H9 (cell line): ENCODE data around the gene DLEC1. TPM values are rescaled to one million over a fixed set of nuclear protein-coding genes. Genes with fewer than 3 reads are reported as not detected.

ENCODE experiments used
- DNase-seq: peaks from one replicate; pipeline ENCODE4 v3.0.0-alpha.2; 2017
- H2AFZ ChIP-seq: one replicate; pipeline ENCODE4 v1.6.1; 2013; ENCODE audit warnings: mild to moderate bottlenecking, low read length, control low read depth, moderate library complexity
- H2AK5ac ChIP-seq: 2 replicates; pipeline ENCODE4 v1.6.1; 2013; ENCODE audit warnings: low read length, control low read depth, mixed read lengths; ENCODE audit not compliant: insufficient read length
- H2BK120ac ChIP-seq: one replicate; pipeline ENCODE4 v1.6.1; 2013; ENCODE audit warnings: low read depth, mild to moderate bottlenecking, low read length, control low read depth, inconsistent platforms; ENCODE audit not compliant: poor library complexity, severe bottlenecking
- H2BK12ac ChIP-seq: 2 replicates; pipeline ENCODE4 v1.6.1; 2013; ENCODE audit warnings: low read length, control low read depth, mixed read lengths, low read depth; ENCODE audit not compliant: insufficient read length
- H2BK15ac ChIP-seq: 2 replicates; pipeline ENCODE4 v1.6.1; 2013; ENCODE audit warnings: low read depth, low read length, control low read depth
- H2BK20ac ChIP-seq: one replicate; pipeline ENCODE4 v1.6.1; 2013; ENCODE audit warnings: low read depth, mild to moderate bottlenecking, low read length, control low read depth, inconsistent platforms; ENCODE audit not compliant: poor library complexity, severe bottlenecking
- H2BK5ac ChIP-seq: 2 replicates; pipeline ENCODE4 v1.6.1; 2013; ENCODE audit warnings: low read length, control low read depth, mixed read lengths; ENCODE audit not compliant: insufficient read length
- H3K14ac ChIP-seq: 2 replicates; pipeline ENCODE4 v1.6.1; 2013; ENCODE audit warnings: low read length, control low read depth; ENCODE audit not compliant: insufficient read depth
- H3K18ac ChIP-seq: 2 replicates; pipeline ENCODE4 v1.6.1; 2013; ENCODE audit warnings: low read depth, mild to moderate bottlenecking, mixed read lengths, low read length, control low read depth; ENCODE audit not compliant: insufficient read length
- H3K23ac ChIP-seq: 2 replicates; pipeline ENCODE4 v1.6.1; 2013; ENCODE audit warnings: low read length, control low read depth, mixed read lengths, low read depth; ENCODE audit not compliant: insufficient read length
- H3K23me2 ChIP-seq: 2 replicates; pipeline ENCODE4 v1.6.1; 2013; ENCODE audit warnings: low read depth, mild to moderate bottlenecking, mixed read lengths, low read length, control low read depth; ENCODE audit not compliant: insufficient read length, poor library complexity, severe bottlenecking
- H3K27ac ChIP-seq: 2 replicates; pipeline ENCODE4 v1.5.1; 2013; ENCODE audit warnings: low read length, control low read depth, mixed read lengths, low read depth; ENCODE audit not compliant: insufficient read length
- H3K27me3 ChIP-seq: 2 replicates; pipeline ENCODE4 v1.6.1; 2013; ENCODE audit warnings: low read length, control low read depth, inconsistent platforms; ENCODE audit not compliant: insufficient read depth
- H3K4ac ChIP-seq: 2 replicates; pipeline ENCODE4 v1.6.1; 2013; ENCODE audit warnings: low read depth, mild to moderate bottlenecking, control low read depth, inconsistent platforms, low read length, moderate library complexity
- H3K4me1 ChIP-seq: 2 replicates; pipeline ENCODE4 v1.6.1; 2013; ENCODE audit warnings: low read length, control low read depth, inconsistent platforms; ENCODE audit not compliant: insufficient read depth
- H3K4me2 ChIP-seq: 2 replicates; pipeline ENCODE4 v1.6.1; 2013; ENCODE audit warnings: low read length, control low read depth, mixed read lengths; ENCODE audit not compliant: insufficient read length, insufficient read depth
- H3K56ac ChIP-seq: 2 replicates; pipeline ENCODE4 v1.6.1; 2013; ENCODE audit warnings: low read depth, mild to moderate bottlenecking, mixed read lengths, low read length, control low read depth; ENCODE audit not compliant: insufficient read length
- H3K79me1 ChIP-seq: 2 replicates; pipeline ENCODE4 v1.6.1; 2013; ENCODE audit warnings: low read depth, mild to moderate bottlenecking, moderate library complexity, low read length, control low read depth, inconsistent platforms; ENCODE audit not compliant: insufficient read depth, poor library complexity, severe bottlenecking
- H3K79me2 ChIP-seq: 2 replicates; pipeline ENCODE4 v1.6.1; 2013; ENCODE audit warnings: low read length, control low read depth, inconsistent platforms; ENCODE audit not compliant: insufficient read depth
- H3K9ac ChIP-seq: 2 replicates; pipeline ENCODE4 v1.6.1; 2013; ENCODE audit warnings: low read length, control low read depth, mixed read lengths; ENCODE audit not compliant: insufficient read length; ENCODE audit errors: extremely low read depth
- H3K9me3 ChIP-seq: one replicate; pipeline ENCODE4 v1.6.1; 2013; ENCODE audit warnings: low read depth, low read length, inconsistent platforms; ENCODE audit not compliant: control insufficient read depth
- H3T11ph ChIP-seq: one replicate; pipeline ENCODE4 v1.6.1; 2013; ENCODE audit warnings: mild to moderate bottlenecking, low read length, control low read depth, inconsistent platforms
- H4K20me1 ChIP-seq: one replicate; pipeline ENCODE4 v1.6.1; 2013; ENCODE audit not compliant: control insufficient read depth, insufficient read length, insufficient read depth
- H4K5ac ChIP-seq: 2 replicates; pipeline ENCODE4 v1.6.1; 2013; ENCODE audit warnings: low read depth, mild to moderate bottlenecking, mixed read lengths, low read length, control low read depth; ENCODE audit not compliant: insufficient read length
- H4K8ac ChIP-seq: replicated peaks from 2 replicates; pipeline ENCODE4 v1.6.1; 2013; ENCODE audit warnings: low read length, control low read depth, mixed read lengths, low read depth; ENCODE audit not compliant: insufficient read length
- H4K91ac ChIP-seq: 2 replicates; pipeline ENCODE4 v1.6.1; 2013; ENCODE audit warnings: low read depth, mild to moderate bottlenecking, moderate library complexity, mixed read lengths, low read length, control low read depth; ENCODE audit not compliant: insufficient read length
- H3K27ac Mint-ChIP-seq, 3 experiments: 2 replicates in 2 of 3; 3 replicates in 1 of 3; pipeline ENCODE4 v1.8.0; 2020 to 2021; ENCODE audit warnings: mixed read lengths in 3 of 3, mild to moderate bottlenecking in 1 of 3, moderate library complexity in 1 of 3
- H3K27me3 Mint-ChIP-seq: 2 replicates; pipeline ENCODE4 v1.8.0; 2021; ENCODE audit warnings: low read depth, mild to moderate bottlenecking, moderate library complexity, mixed read lengths
- H3K36me3 Mint-ChIP-seq, 3 experiments: 2 replicates in 2 of 3; 3 replicates in 1 of 3; pipeline ENCODE4 v1.8.0; 2020 to 2021; ENCODE audit warnings: low read depth in 3 of 3, mixed read lengths in 3 of 3; ENCODE audit not compliant: insufficient read depth in 1 of 3
- H3K4me1 Mint-ChIP-seq, 2 experiments: 2 replicates each; pipeline ENCODE4 v1.8.0; 2020; ENCODE audit warnings: mixed read lengths in 2 of 2
- H3K4me3 Mint-ChIP-seq, 2 experiments: 2 replicates in 1 of 2; 3 replicates in 1 of 2; pipeline ENCODE4 v1.8.0; 2020 to 2021; ENCODE audit warnings: mild to moderate bottlenecking in 2 of 2, mixed read lengths in 2 of 2, moderate library complexity in 1 of 2
- H3K9me3 Mint-ChIP-seq, 2 experiments: 2 replicates in 1 of 2; 3 replicates in 1 of 2; pipeline ENCODE4 v1.8.0; 2020; ENCODE audit warnings: mild to moderate bottlenecking in 2 of 2, mixed read lengths in 2 of 2, moderate library complexity in 1 of 2
- CTCF ChIP-seq: fragments of 200-600 bp; sonication (generic); conservative IDR thresholded peaks from 3 replicates; pipeline ENCODE4 v1.8.0; 2021; ENCODE audit warnings: antibody characterized with exemption, mild to moderate bottlenecking
- WGBS: extraction: QIAGEN DNeasy Blood & Tissue Kit; methylation state at CpG from one replicate; pipeline ENCODE4 v1.1.7; 2013; ENCODE audit warnings: missing lambda C conversion rate, low lambda C conversion rate, mixed read lengths; ENCODE audit not compliant: insufficient read length; ENCODE audit errors: extremely low coverage; 5-methylcytosine and 5-hydroxymethylcytosine counted together
- total RNA-seq: library from RNA; stranded (reverse); gene quantifications from 2 replicates; pipeline ENCODE4 v1.2.1, GENCODE V29; 2021

The DLEC1 gene
- total RNA-seq, 1 experiment from 2014 or later: 2.1 TPM

- H3T11ph ChIP-seq: no peak overlapping the region
- H2BK120ac ChIP-seq: no peak overlapping the region
- no peak overlapping the region for H3K56ac ChIP-seq
- H2BK20ac ChIP-seq: no peak overlapping the region
- no peak overlapping the region for H3K4me3 Mint-ChIP-seq
- no peak overlapping the region for H3K23ac ChIP-seq
- no peak overlapping the region for H3K4ac ChIP-seq
- H4K91ac ChIP-seq: no peak overlapping the region
- H3K27me3 Mint-ChIP-seq: peaks cover 14% of the 10 kb centered on the region
- H3K23me2 ChIP-seq: no peaks in the 10 kb centered on the region
- DNase-seq: no peak
- no peak overlapping the region for H4K5ac ChIP-seq
- 0 out of 7 replicates have a peak, but pooled peaks cover 0 to 2% (median 0%) of the 10 kb centered on the region in 3 experiments for H3K36me3 Mint-ChIP-seq
- no peak overlapping the region for H2BK15ac ChIP-seq
- H2BK5ac ChIP-seq: no peak overlapping the region
- H4K8ac ChIP-seq: no peak overlapping the region
- H3K4me1 ChIP-seq: no peaks in the 10 kb centered on the region; the same call in 1 of the 2 replicates
- no peak for TF ChIP-seq CTCF
- H4K20me1 ChIP-seq: no peaks in the 10 kb centered on the region
- H3K79me2 ChIP-seq: no peaks in the 10 kb centered on the region
- H3K4me2 ChIP-seq: no peak overlapping the region
- H3K9me3 ChIP-seq: no peaks in the 10 kb centered on the region
- no peak overlapping the region for H2AK5ac ChIP-seq
- H3K9me3 Mint-ChIP-seq: no peaks in the 10 kb centered on the region
- H3K9ac ChIP-seq: no peak overlapping the region
- no peak overlapping the region for H3K14ac ChIP-seq
- H3K27ac ChIP-seq: no peak overlapping the region
- no peaks in the 10 kb centered on the region for H3K79me1 ChIP-seq
- no peak overlapping the region for H3K27ac Mint-ChIP-seq
- H3K18ac ChIP-seq: no peak overlapping the region
- peaks cover 14 to 39% of the 10 kb centered on the region in 2 experiments for H3K4me1 Mint-ChIP-seq
- H2AFZ ChIP-seq: no peak overlapping the region
- no peaks in the 10 kb centered on the region for H3K27me3 ChIP-seq
- WGBS: no CpG with 5 or more reads among the region's 9 CpGs
- H2BK12ac ChIP-seq: no peak overlapping the region
Measured at GRCh38 chr3:37992271-37993066, 46.5 kb upstream of the DLEC1 start.
